HepG2 (cell line): Measurements from ENCODE around the gene IFNL1.

Experiments
- DNMT3B ChIP-seq: conservative IDR thresholded peaks from 2 replicates; pipeline ENCODE4 v1.6.1; 2016; ENCODE audit warnings: missing biosample characterization, control low read depth
- JUND ChIP-seq: sonication (generic); formaldehyde crosslinking; IDR thresholded peaks from 2 replicates; pipeline ENCODE4 v1.8.0; 2022; ENCODE audit warnings: mild to moderate bottlenecking, missing genetic modification reagents

DNA sequence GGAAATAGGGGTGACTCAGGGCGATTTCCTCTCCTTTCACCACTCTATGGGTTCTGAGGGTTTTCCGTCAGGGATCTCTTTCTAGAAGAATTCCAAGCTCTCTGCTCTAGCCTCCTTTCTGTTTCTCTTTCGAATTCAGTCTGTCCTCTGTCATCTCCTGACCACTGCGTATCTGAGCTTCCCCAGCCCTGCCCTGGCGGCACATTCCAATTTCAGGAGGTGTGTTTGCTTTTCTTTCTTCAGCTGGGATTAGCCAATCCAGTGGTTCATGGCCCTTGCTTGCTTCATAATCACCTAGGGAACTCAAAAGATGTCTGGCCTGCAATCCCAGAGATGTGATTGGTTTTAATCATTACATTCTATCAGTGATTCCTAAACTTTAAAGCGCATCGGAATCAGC is 18.6 kb upstream of the IFNL1 start:
- TF ChIP-seq DNMT3B (no peak), JUND (no peak)
